ENCODE data around the gene DAB2. TPM values are rescaled to one million over a fixed set of nuclear protein-coding genes. Genes with fewer than 3 reads are reported as not detected.

The DAB2 gene
- polyA plus RNA-seq, 1 donor from 2014 or later: 0.63 TPM

GRCh38 chr5:39465097-39465496, 40.3 kb upstream of the DAB2 start:
- no peaks in the 10 kb centered on the region for H3K36me3 ChIP-seq (ENCODE audit: insufficient read depth, low read length)
- H3K9me2 ChIP-seq (ENCODE audit: insufficient read depth, low read length): no peaks in the 10 kb centered on the region
- no peak overlapping the region for H3K9ac ChIP-seq (ENCODE audit: low read length)
- H3K4me3 ChIP-seq (ENCODE audit: low read length): no peak overlapping the region
- no peaks in the 10 kb centered on the region for H3K27me3 ChIP-seq (ENCODE audit: insufficient read depth, low read depth, low read length)
- no peak overlapping the region for H3K27ac ChIP-seq (ENCODE audit: low read length)
- H3F3A ChIP-seq (ENCODE audit: insufficient read depth, low read length, poor library complexity, severe bottlenecking): no peaks in the 10 kb centered on the region
- no peaks in the 10 kb centered on the region for H3K9me3 ChIP-seq (ENCODE audit: low read length)
- H2AFZ ChIP-seq (ENCODE audit: low read depth, low read length): no peak overlapping the region
- no peak overlapping the region for H3K4me2 ChIP-seq (ENCODE audit: low read length)
- TF ChIP-seq SMC3 (conservative IDR thresholded peaks at IDR 0.05; ENCODE audit: poor library complexity): no peak
- TF ChIP-seq CTCF (IDR thresholded peaks at IDR 0.05; ENCODE audit: poor library complexity, severe bottlenecking): no peak
- TF ChIP-seq RAD21 (conservative IDR thresholded peaks at IDR 0.05): no peak
- no peak for TF ChIP-seq MXI1 (conservative IDR thresholded peaks at IDR 0.05; ENCODE audit: poor library complexity, severe bottlenecking)
- no peak for TF ChIP-seq REST (IDR thresholded peaks at IDR 0.05; ENCODE audit: borderline replicate concordance)
- H3K79me2 ChIP-seq (replicated peaks; ENCODE audit: insufficient read depth, low read length): no peaks in the 10 kb centered on the region
- H4K20me1 ChIP-seq (ENCODE audit: insufficient read depth): no peaks in the 10 kb centered on the region

- H3K9me2 ChIP-seq (ENCODE audit: insufficient read depth, low read length): no peaks in the 10 kb centered on the region
- no peak overlapping the region for H3K4me2 ChIP-seq (ENCODE audit: low read length)
- H3K9ac ChIP-seq (ENCODE audit: low read length): no peak overlapping the region
- H3K27ac ChIP-seq (ENCODE audit: low read length): no peak overlapping the region
- TF ChIP-seq RAD21 (conservative IDR thresholded peaks at IDR 0.05): no peak
- H3K36me3 ChIP-seq (ENCODE audit: insufficient read depth, low read length): no peaks in the 10 kb centered on the region
- no peaks in the 10 kb centered on the region for H3K79me2 ChIP-seq (replicated peaks; ENCODE audit: insufficient read depth, low read length)
- no peaks in the 10 kb centered on the region for H4K20me1 ChIP-seq (ENCODE audit: insufficient read depth)
- no peak overlapping the region for H2AFZ ChIP-seq (ENCODE audit: low read depth, low read length)
- no peaks in the 10 kb centered on the region for H3K27me3 ChIP-seq (ENCODE audit: insufficient read depth, low read depth, low read length)
- no peaks in the 10 kb centered on the region for H3K9me3 ChIP-seq (ENCODE audit: low read length)
- H3K4me3 ChIP-seq (ENCODE audit: low read length): no peak overlapping the region
- H3F3A ChIP-seq (ENCODE audit: insufficient read depth, low read length, poor library complexity, severe bottlenecking): no peaks in the 10 kb centered on the region
Measured at GRCh38 chr5:39464088-39464487, 39.3 kb upstream of the DAB2 start.

- Histone ChIP-seq H3K9ac (ENCODE audit: low read length) (no peak overlapping the region), H4K20me1 (ENCODE audit: insufficient read depth) (no peaks in the 10 kb centered on the region), H3K27me3 (ENCODE audit: insufficient read depth, low read depth, low read length) (no peaks in the 10 kb centered on the region), H3K79me2 (replicated peaks; ENCODE audit: insufficient read depth, low read length) (no peaks in the 10 kb centered on the region), H3K36me3 (ENCODE audit: insufficient read depth, low read length) (no peaks in the 10 kb centered on the region), H3K4me3 (ENCODE audit: low read length) (no peak overlapping the region), H2AFZ (ENCODE audit: low read depth, low read length) (no peak overlapping the region), H3K4me2 (ENCODE audit: low read length) (no peak overlapping the region), H3K9me2 (ENCODE audit: insufficient read depth, low read length) (no peaks in the 10 kb centered on the region), H3K27ac (ENCODE audit: low read length) (no peak overlapping the region), H3K9me3 (ENCODE audit: low read length) (no peaks in the 10 kb centered on the region), H3F3A (ENCODE audit: insufficient read depth, low read length, poor library complexity, severe bottlenecking) (no peaks in the 10 kb centered on the region)
- TF ChIP-seq EP300 (conservative IDR thresholded peaks at IDR 0.05; ENCODE audit: poor library complexity, severe bottlenecking) (no peak), POLR2AphosphoS5 (IDR thresholded peaks at IDR 0.05) (no peak), RAD21 (conservative IDR thresholded peaks at IDR 0.05) (no peak), TAF1 (IDR thresholded peaks at IDR 0.05; ENCODE audit: low read depth) (no peak), EZH2 (IDR thresholded peaks at IDR 0.05; ENCODE audit: borderline replicate concordance, insufficient read depth, low read length, poor library complexity, severe bottlenecking) (no peak), REST (IDR thresholded peaks at IDR 0.05; ENCODE audit: borderline replicate concordance) (no peak), MXI1 (conservative IDR thresholded peaks at IDR 0.05; ENCODE audit: poor library complexity, severe bottlenecking) (no peak), CTCF (IDR thresholded peaks at IDR 0.05; ENCODE audit: poor library complexity, severe bottlenecking) (no peak), SMC3 (conservative IDR thresholded peaks at IDR 0.05; ENCODE audit: poor library complexity) (no peak)
Measured at GRCh38 chr5:39462211-39462610, 37.4 kb upstream of the DAB2 start.
